Psoas muscle (tissue), 8 donors: Measurements from ENCODE around the gene KIR3DL2. TPM values are rescaled to one million over a fixed set of nuclear protein-coding genes. Genes with fewer than 3 reads are reported as not detected.
"Not testable (repeated sequence)": the region's sequence is repeated elsewhere in the genome, so short reads cannot be mapped to it uniquely, and the experiment has no call there.

Experiments
- ATAC-seq, 4 donors: fragments of 200-7000 bp; cut with Tn5 transposase; one replicate each; pipeline ENCODE4 v1.9.1; 2020; ENCODE audit warnings: moderate library complexity in 3 of 4, mild to moderate bottlenecking in 2 of 4
- DNase-seq, 2 donors: peaks; one replicate each; pipeline ENCODE4 v3.0.0-alpha.2; 2020
- H3K27ac ChIP-seq: fragments of 200-600 bp; one replicate; pipeline ENCODE4 v1.8.0; 2022
- H3K27me3 ChIP-seq, 3 donors: fragments of 200-600 bp in 1 of 3; one replicate each; pipeline versions ENCODE4 v1.6.1 to v1.8.0; 2013 to 2022; ENCODE audit warnings: low read length in 2 of 3, mild to moderate bottlenecking in 2 of 3, moderate library complexity in 1 of 3; ENCODE audit not compliant: insufficient read depth in 3 of 3
- H3K36me3 ChIP-seq, 2 donors: fragments of 200-600 bp in 1 of 2; one replicate each; pipeline versions ENCODE4 v1.6.1 to v1.8.0; 2013 to 2022; ENCODE audit warnings: low read depth in 1 of 2, mild to moderate bottlenecking in 1 of 2, moderate library complexity in 1 of 2; ENCODE audit not compliant: insufficient read depth in 1 of 2
- H3K4me1 ChIP-seq: fragments of 200-600 bp; one replicate; pipeline ENCODE4 v1.8.0; 2022
- H3K4me3 ChIP-seq: fragments of 200-600 bp; one replicate; pipeline ENCODE4 v1.8.0; 2022; ENCODE audit warnings: mild to moderate bottlenecking
- H3K9me3 ChIP-seq: fragments of 200-600 bp; one replicate; pipeline ENCODE4 v1.8.0; 2022
- WGBS, 3 donors: extraction: QIAGEN DNeasy Blood & Tissue Kit; methylation state at CpG; one replicate each; pipeline versions ENCODE4 v1.1.6 to v1.1.7; 2013; 5-methylcytosine and 5-hydroxymethylcytosine counted together
- intact Hi-C, 2 donors: fragments of 100-400 bp; cut with DNase I; formaldehyde crosslinking; loops; one replicate each; pipeline versions ENCODE4 v1.11.0 to v1.14.2; 2022
- polyA plus RNA-seq, 3 donors: library from polyadenylated mRNA; stranded (reverse); fragments of 200-250 nt; gene quantifications; one replicate each; pipeline ENCODE4 v1.2.3, GENCODE V29; 2013
- total RNA-seq, 4 donors: library from RNA; stranded (reverse); fragmentation: NEBNext Ultra II Directional in 2 of 4; extraction: Animal tissue kit (Norgen Biotek cat#: 25700) in 2 of 4; gene quantifications; one replicate each; pipeline versions ENCODE4 v1.2.1 to v1.2.4, GENCODE V29; 2021 to 2023
- TF ChIP-seq, protein P1 (sequence below): fragments of 200-600 bp; IDR thresholded peaks from one replicate; pipeline ENCODE4 v1.8.0; 2022; ENCODE audit warnings: antibody characterized with exemption
- donor health status: healthy with polysubstance abuse.
- donor health status: DM: no; HTN: no; CAD: no; lungs with moderate emphysema.
- donor health status: Bipolar disorder and iron deficiency.
- donor health status: healthy.
- donor health status: DM: yes; HTN: yes; CAD: no.
- donor health status: DM: no; HTN: no; CAD: no.
- donor health status: DM: no; HTN: no; CAD: no.
- donor health status: DM: yes; HTN: yes; CAD: no.

KIR3DL2 gene
- total and polyA plus RNA-seq, 7 donors: 0.03 TPM; not detected in 6

DNA sequence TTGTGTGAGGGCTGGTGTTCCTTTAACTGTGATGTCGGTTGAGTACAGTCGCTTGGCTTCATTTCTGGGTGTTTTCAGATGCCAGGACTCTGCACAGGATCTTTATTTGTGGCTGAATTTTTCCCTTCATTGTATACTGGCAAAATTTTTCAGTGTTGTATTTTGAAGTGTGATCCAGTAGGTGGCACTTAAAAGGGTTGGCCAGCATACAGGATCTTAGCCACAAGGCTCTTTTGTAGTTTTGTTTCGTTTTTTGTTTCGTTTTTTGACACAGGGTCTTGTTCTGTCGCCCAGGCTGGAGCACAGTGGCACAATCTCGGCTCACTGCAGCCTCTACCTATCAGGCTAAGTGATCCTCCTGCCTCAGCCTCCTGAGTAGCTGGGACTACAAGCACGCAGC, 32.5 kb downstream of the KIR3DL2 start:
- no peaks in the 10 kb centered on the region for H3K9me3 ChIP-seq
- no peaks in the 10 kb centered on the region for H3K27me3 ChIP-seq
- WGBS, 3 donors: 65 to 75% (median 70%) methylated on average over 7 of the region's 7 CpGs
- ATAC-seq: no peak
- no peak for DNase-seq
- H3K4me1 ChIP-seq: no peaks in the 10 kb centered on the region
- H3K36me3 ChIP-seq: no peaks in the 10 kb centered on the region
- intact Hi-C loops: no loop called here
- H3K4me3 ChIP-seq: no peak overlapping the region
- TF ChIP-seq, protein P1, sequence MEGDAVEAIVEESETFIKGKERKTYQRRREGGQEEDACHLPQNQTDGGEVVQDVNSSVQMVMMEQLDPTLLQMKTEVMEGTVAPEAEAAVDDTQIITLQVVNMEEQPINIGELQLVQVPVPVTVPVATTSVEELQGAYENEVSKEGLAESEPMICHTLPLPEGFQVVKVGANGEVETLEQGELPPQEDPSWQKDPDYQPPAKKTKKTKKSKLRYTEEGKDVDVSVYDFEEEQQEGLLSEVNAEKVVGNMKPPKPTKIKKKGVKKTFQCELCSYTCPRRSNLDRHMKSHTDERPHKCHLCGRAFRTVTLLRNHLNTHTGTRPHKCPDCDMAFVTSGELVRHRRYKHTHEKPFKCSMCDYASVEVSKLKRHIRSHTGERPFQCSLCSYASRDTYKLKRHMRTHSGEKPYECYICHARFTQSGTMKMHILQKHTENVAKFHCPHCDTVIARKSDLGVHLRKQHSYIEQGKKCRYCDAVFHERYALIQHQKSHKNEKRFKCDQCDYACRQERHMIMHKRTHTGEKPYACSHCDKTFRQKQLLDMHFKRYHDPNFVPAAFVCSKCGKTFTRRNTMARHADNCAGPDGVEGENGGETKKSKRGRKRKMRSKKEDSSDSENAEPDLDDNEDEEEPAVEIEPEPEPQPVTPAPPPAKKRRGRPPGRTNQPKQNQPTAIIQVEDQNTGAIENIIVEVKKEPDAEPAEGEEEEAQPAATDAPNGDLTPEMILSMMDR: no peak
- no peak overlapping the region for H3K27ac ChIP-seq

DNA sequence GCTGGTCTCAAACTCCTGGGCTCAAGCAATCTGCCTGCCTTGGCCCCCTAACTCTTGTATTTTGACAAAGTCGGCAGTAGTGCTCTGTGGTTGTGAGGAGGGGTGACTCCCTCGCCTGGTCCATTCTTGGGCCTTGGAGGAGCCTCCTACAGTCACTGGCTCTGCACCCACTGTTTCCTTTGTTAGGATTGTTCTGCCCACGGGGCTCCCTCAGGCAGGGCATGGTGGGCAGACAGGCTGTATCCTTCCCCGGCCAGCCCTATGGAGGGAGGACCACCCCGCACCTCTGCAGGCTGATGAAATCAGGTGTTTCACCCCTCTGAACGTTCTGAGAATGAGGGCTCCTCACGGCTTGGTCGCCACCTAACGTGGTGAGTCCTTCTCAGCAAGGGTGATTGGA, 33.0 kb downstream of the KIR3DL2 start:
- DNase-seq (no peak), ATAC-seq (no peak)
- no peaks in the 10 kb centered on the region for H3K27me3 ChIP-seq
- H3K27ac ChIP-seq: no peak overlapping the region
- intact Hi-C loops: no loop called here
- no peak overlapping the region for H3K4me3 ChIP-seq
- H3K36me3 ChIP-seq: no peaks in the 10 kb centered on the region
- no peaks in the 10 kb centered on the region for H3K4me1 ChIP-seq
- H3K9me3 ChIP-seq: no peaks in the 10 kb centered on the region
- TF ChIP-seq, protein P1: no peak
- 73 to 78% (median 77%) methylated on average over 9 of the region's 9 CpGs for WGBS, 3 donors

DNA sequence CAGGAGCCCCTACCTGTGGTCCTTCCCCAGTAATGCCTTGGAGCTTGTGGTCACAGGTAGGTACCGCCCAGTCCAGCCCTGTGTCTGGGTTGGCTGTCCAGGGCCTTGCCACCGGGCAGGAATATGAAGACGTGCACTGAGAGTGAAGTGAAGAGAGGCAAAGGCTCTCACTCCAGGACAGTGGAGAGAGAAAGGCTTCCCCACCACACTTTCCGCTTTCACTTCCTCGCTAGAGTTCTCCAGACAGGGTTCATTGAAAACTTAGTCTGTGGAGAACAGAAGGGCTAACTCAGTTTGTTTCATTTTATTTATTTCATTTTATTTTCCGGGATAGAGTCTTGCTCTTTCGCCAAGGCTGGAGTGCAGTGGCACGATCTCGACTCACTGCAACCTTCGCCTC, 38.0 kb downstream of the KIR3DL2 start:
- intact Hi-C loops: no loop called here
- Histone ChIP-seq H3K4me1 (no peaks in the 10 kb centered on the region), H3K9me3 (no peaks in the 10 kb centered on the region), H3K4me3 (no peak overlapping the region), H3K27ac (no peak overlapping the region), H3K36me3 (no peaks in the 10 kb centered on the region), H3K27me3 (no peaks in the 10 kb centered on the region)
- DNase-seq (no peak), ATAC-seq (no peak)
- 83 to 92% (median 91%) methylated on average over 10 of the region's 10 CpGs for WGBS, 3 donors
- TF ChIP-seq, protein P1: no peak

DNA sequence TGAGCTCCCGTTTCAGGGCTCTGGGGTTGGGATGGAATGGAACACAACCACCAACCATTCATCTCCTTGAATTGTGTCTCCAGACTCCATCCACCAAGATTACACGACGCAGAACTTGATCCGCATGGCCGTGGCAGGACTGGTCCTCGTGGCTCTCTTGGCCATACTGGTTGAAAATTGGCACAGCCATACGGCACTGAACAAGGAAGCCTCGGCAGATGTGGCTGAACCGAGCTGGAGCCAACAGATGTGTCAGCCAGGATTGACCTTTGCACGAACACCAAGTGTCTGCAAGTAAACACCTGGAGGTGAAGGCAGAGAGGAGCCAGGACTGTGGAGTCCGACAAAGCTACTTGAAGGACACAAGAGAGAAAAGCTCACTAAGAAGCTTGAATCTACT, 39.3 kb downstream of the KIR3DL2 start:
- WGBS, 3 donors: 76 to 85% (median 81%) methylated on average over 11 of the region's 11 CpGs

DNA sequence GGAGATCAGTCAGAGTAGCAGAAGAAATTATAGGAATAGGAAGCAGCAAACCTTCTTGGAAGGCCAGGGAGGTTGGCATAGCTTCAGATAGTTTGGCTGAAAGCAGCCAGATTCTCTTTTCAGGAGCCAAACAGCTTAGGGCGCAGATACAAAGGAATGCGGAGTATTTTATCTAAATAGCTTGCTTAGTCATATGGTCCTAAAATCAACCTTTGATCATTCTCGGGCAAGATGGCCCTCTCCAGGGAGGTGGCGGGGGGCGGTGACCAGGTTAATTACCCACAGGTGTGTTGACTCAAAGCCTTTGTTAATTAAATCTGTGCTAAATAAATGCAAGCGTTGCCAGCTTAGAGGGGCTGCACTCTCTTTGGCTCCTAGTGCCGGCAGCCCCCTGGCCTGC, 43.2 kb downstream of the KIR3DL2 start:
- intact Hi-C loops: no loop called here
- Histone ChIP-seq H3K36me3 (no peaks in the 10 kb centered on the region), H3K4me1 (no peaks in the 10 kb centered on the region), H3K9me3 (no peaks in the 10 kb centered on the region), H3K4me3 (no peak overlapping the region), H3K27ac (no peak overlapping the region), H3K27me3 (no peaks in the 10 kb centered on the region)
- ATAC-seq: no peak
- TF ChIP-seq, protein P1: no peak
- 23 to 37% (median 37%) methylated on average over 7 of the region's 7 CpGs for WGBS, 3 donors
- no peak for DNase-seq

More for the DNA sequence above, 39.3 kb downstream of the KIR3DL2 start:
- Histone ChIP-seq H3K36me3 (no peaks in the 10 kb centered on the region), H3K27me3 (no peaks in the 10 kb centered on the region), H3K9me3 (no peaks in the 10 kb centered on the region), H3K27ac (no peak overlapping the region), H3K4me1 (no peaks in the 10 kb centered on the region), H3K4me3 (no peak overlapping the region)
- DNase-seq (no peak), ATAC-seq (no peak)
- intact Hi-C loops: no loop called here
- TF ChIP-seq, protein P1: no peak

DNA sequence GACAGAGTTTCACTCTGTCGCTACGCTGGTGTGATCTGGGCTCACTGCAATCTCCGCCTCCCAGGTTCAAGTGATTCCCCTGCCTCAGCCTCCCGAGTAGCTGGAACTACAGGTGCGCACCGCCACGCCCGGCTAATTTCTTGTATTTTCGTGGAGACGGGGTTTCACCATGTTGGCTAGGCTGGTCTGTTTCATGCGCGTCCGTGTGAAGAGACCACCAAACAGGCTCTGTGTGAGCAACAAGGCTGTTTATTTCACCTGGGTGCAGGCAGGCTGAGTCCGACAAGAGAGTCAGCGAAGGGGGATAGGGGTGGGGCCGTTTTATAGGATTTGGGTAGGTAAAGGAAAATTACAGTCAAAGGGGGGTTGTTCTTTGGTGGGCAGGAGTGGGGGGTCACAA, 43.9 kb downstream of the KIR3DL2 start:
- H3K27me3 ChIP-seq, H3K9me3 ChIP-seq, H3K4me3 ChIP-seq, DNase-seq, H3K36me3 ChIP-seq, H3K27ac ChIP-seq, intact Hi-C loops, H3K4me1 ChIP-seq, ATAC-seq: not testable (repeated sequence)
- 86 to 88% (median 87%) methylated on average over 16 of the region's 16 CpGs for WGBS, 3 donors
